Upper lobe of left lung (tissue), 6 donors: Measurements from ENCODE around the gene AXIN2. TPM values are rescaled to one million over a fixed set of nuclear protein-coding genes. Genes with fewer than 3 reads are reported as not detected.

Experiments
- ATAC-seq, 2 donors: fragments of 200-7000 bp; cut with Tn5 transposase; one replicate each; pipeline ENCODE4 v1.9.1; 2022; ENCODE audit warnings: mild to moderate bottlenecking in 2 of 2, moderate library complexity in 2 of 2; ENCODE audit not compliant: low FRiP score in 2 of 2
- DNase-seq, 2 donors: peaks; one replicate each; pipeline ENCODE4 v3.0.0-alpha.2; 2019 to 2020
- H3K27ac ChIP-seq, 4 donors: fragments of 200-600 bp; sonication (generic); one replicate each; pipeline ENCODE4 v1.5.1; 2016 to 2019
- H3K27me3 ChIP-seq, 4 donors: fragments of 200-600 bp; sonication (generic); one replicate each; pipeline ENCODE4 v1.5.1; 2017 to 2019
- H3K36me3 ChIP-seq, 4 donors: fragments of 200-600 bp; sonication (generic); one replicate each; pipeline ENCODE4 v1.5.1; 2016 to 2019
- H3K4me1 ChIP-seq, 4 donors: fragments of 200-600 bp; sonication (generic); one replicate each; pipeline ENCODE4 v1.5.1; 2018 to 2019
- H3K4me3 ChIP-seq, 4 donors: fragments of 200-600 bp; sonication (generic); one replicate each; pipeline ENCODE4 v1.5.1; 2017 to 2019; ENCODE audit warnings: mild to moderate bottlenecking in 2 of 4, moderate library complexity in 1 of 4
- H3K9me3 ChIP-seq, 4 donors: fragments of 200-600 bp; sonication (generic); one replicate each; pipeline ENCODE4 v1.5.1; 2018 to 2019
- CTCF ChIP-seq, 6 experiments: fragments of 450-650 bp in 4 of 6; fragments of 200-600 bp in 2 of 6; sonication (generic) in 2 of 6; IDR thresholded peaks; one replicate each; pipeline ENCODE4 v1.5.1; 2016 to 2019; ENCODE audit warnings: antibody characterized with exemption in 6 of 6
- EP300 ChIP-seq, 4 donors: sonication (generic); formaldehyde crosslinking; IDR thresholded peaks; one replicate each; pipeline ENCODE4 v1.5.1; 2017; ENCODE audit warnings: antibody characterized with exemption in 4 of 4, control low read depth in 2 of 4
- POLR2A ChIP-seq, 4 donors: fragments of 450-650 bp; IDR thresholded peaks; one replicate each; pipeline ENCODE4 v1.5.1; 2016 to 2017; ENCODE audit warnings: antibody characterized with exemption in 4 of 4, mild to moderate bottlenecking in 2 of 4
- POLR2AphosphoS5 ChIP-seq, 2 donors: sonication (generic); formaldehyde crosslinking; IDR thresholded peaks; one replicate each; pipeline ENCODE4 v1.5.1; 2017; ENCODE audit warnings: antibody characterized with exemption in 2 of 2
- WGBS, 2 donors: methylation state at CpG; one replicate each; pipeline ENCODE4 v1.1.5; 2017 to 2018; 5-methylcytosine and 5-hydroxymethylcytosine counted together
- total RNA-seq, 6 donors: library from RNA; depleted of rRNA in 4 of 6; stranded (reverse); fragments of >200 nt in 4 of 6; gene quantifications; one replicate each; pipeline versions ENCODE4 v1.1.0 to v1.2.1, GENCODE V29; 2016 to 2021
- donor health status: DM: no; HTN: no; CAD: no; lungs with moderate emphysema.
- donor health status: DM: no; HTN: yes; CAD: no; lungs with severe emphysema.

AXIN2 gene
- total RNA-seq, 6 donors from 2014 or later = 48.0 to 135 (median 68.9) TPM

- peaks cover 28 to 87% (median 63%) of the 10 kb centered on the region in 4 donors for H3K36me3 ChIP-seq
- no peaks in the 10 kb centered on the region for H3K9me3 ChIP-seq
- no peak overlapping the region for H3K4me3 ChIP-seq
- DNase-seq = peak in 1 of 2 donors; percentile 74
- 87 to 92% methylated on average over 46 to 50 of the region's 50 CpGs for WGBS, 2 donors
- no peak overlapping the region for H3K27ac ChIP-seq
- no peak for TF ChIP-seq CTCF (IDR thresholded peaks at IDR 0.05)
- no peak for TF ChIP-seq POLR2AphosphoS5 (IDR thresholded peaks at IDR 0.05)
- TF ChIP-seq EP300 (IDR thresholded peaks at IDR 0.05) = no peak
- no peak for TF ChIP-seq POLR2A (IDR thresholded peaks at IDR 0.05)
- no peaks in the 10 kb centered on the region for H3K27me3 ChIP-seq
- peaks cover 15 to 31% (median 21%) of the 10 kb centered on the region in 4 donors for H3K4me1 ChIP-seq
- peak in 1 of 2 donors; percentile 45 for ATAC-seq
Measured at GRCh38 chr17:65537845-65538674, 23.4 kb downstream of the AXIN2 start.

- TF ChIP-seq POLR2AphosphoS5 (IDR thresholded peaks at IDR 0.05) = no peak
- TF ChIP-seq CTCF (IDR thresholded peaks at IDR 0.05) = no peak
- TF ChIP-seq POLR2A (IDR thresholded peaks at IDR 0.05) = no peak
- TF ChIP-seq EP300 (IDR thresholded peaks at IDR 0.05) = no peak
- DNase-seq (peak in 1 of 2 donors; percentile 78), ATAC-seq (no peak)
- H3K27me3 ChIP-seq = no peaks in the 10 kb centered on the region
- peak overlapping the region in 1 of 4 donors; percentile 62 for H3K27ac ChIP-seq
- H3K4me1 ChIP-seq = peaks cover 16 to 31% (median 22%) of the 10 kb centered on the region in 4 donors
- H3K4me3 ChIP-seq = no peak overlapping the region
- H3K9me3 ChIP-seq = no peaks in the 10 kb centered on the region
- 96 to 97% methylated on average over 25 to 35 of the region's 35 CpGs for WGBS, 2 donors
- H3K36me3 ChIP-seq = peaks cover 28 to 90% (median 69%) of the 10 kb centered on the region in 4 donors
Measured at GRCh38 chr17:65537343-65537844, 24.1 kb downstream of the AXIN2 start.

GRCh38 chr17:65536573-65537342 lies 24.7 kb downstream of the AXIN2 start:
- DNase-seq (peak in 1 of 2 donors; percentile 83), ATAC-seq (no peak)
- 83 to 85% methylated on average over 12 to 35 of the region's 35 CpGs for WGBS, 2 donors
- Histone ChIP-seq H3K27ac (peak overlapping the region in 2 of 4 donors; percentile 53 to 62), H3K9me3 (no peaks in the 10 kb centered on the region), H3K4me3 (no peak overlapping the region), H3K4me1 (peaks cover 21 to 33% (median 28%) of the 10 kb centered on the region in 4 donors), H3K27me3 (no peaks in the 10 kb centered on the region), H3K36me3 (peaks cover 28 to 92% (median 70%) of the 10 kb centered on the region in 4 donors)
- no peak for TF ChIP-seq CTCF (IDR thresholded peaks at IDR 0.05)
- no peak for TF ChIP-seq POLR2A (IDR thresholded peaks at IDR 0.05)
- TF ChIP-seq EP300 (IDR thresholded peaks at IDR 0.05) = no peak

GRCh38 chr17:65535777-65536572 lies 25.5 kb downstream of the AXIN2 start:
- no peaks in the 10 kb centered on the region for H3K9me3 ChIP-seq
- H3K27me3 ChIP-seq = no peaks in the 10 kb centered on the region
- H3K4me1 ChIP-seq = peaks cover 22 to 33% (median 32%) of the 10 kb centered on the region in 4 donors
- 93% methylated on average over 15 to 17 of the region's 17 CpGs for WGBS, 2 donors
- H3K4me3 ChIP-seq = no peak overlapping the region
- H3K27ac ChIP-seq = peak overlapping the region in 3 of 4 donors; percentile 16 to 62 (median 53)
- no peak for ATAC-seq
- DNase-seq = no peak
- H3K36me3 ChIP-seq = peaks cover 28 to 85% (median 67%) of the 10 kb centered on the region in 4 donors
- TF ChIP-seq POLR2AphosphoS5 (IDR thresholded peaks at IDR 0.05) = no peak
- no peak for TF ChIP-seq EP300 (IDR thresholded peaks at IDR 0.05)
- TF ChIP-seq CTCF (IDR thresholded peaks at IDR 0.05) = no peak
